LNCaP clone FGC (cell line): ENCODE results near the gene ST6GALNAC1.

Experiments used
- DNase-seq: peaks from one replicate; pipeline ENCODE4 v3.0.0-alpha.2; 2011; ENCODE audit warnings: low read depth
- H3K4me3 ChIP-seq: 2 replicates; pipeline ENCODE4 v1.5.1; 2011; ENCODE audit warnings: mild to moderate bottlenecking, low read depth, low read length, control low read depth
- CTCF ChIP-seq: IDR thresholded peaks from 2 replicates; pipeline ENCODE4 v1.5.1; 2012; ENCODE audit warnings: mild to moderate bottlenecking; ENCODE audit not compliant: control insufficient read depth, insufficient read depth; ENCODE audit errors: extremely low read depth

Gene ST6GALNAC1

GRCh38 chr17:76643553-76644148 is at the start of gene ST6GALNAC1:
TSS of gene ST6GALNAC1 (minus strand) at chr17:76643757. CDS start at chr17:76643638, 119 bp downstream.
- DNase-seq = peak; percentile 88
- peak within 1 kb of the TSS; percentile 21 for H3K4me3 ChIP-seq
- TF ChIP-seq CTCF = no peak

DNA sequence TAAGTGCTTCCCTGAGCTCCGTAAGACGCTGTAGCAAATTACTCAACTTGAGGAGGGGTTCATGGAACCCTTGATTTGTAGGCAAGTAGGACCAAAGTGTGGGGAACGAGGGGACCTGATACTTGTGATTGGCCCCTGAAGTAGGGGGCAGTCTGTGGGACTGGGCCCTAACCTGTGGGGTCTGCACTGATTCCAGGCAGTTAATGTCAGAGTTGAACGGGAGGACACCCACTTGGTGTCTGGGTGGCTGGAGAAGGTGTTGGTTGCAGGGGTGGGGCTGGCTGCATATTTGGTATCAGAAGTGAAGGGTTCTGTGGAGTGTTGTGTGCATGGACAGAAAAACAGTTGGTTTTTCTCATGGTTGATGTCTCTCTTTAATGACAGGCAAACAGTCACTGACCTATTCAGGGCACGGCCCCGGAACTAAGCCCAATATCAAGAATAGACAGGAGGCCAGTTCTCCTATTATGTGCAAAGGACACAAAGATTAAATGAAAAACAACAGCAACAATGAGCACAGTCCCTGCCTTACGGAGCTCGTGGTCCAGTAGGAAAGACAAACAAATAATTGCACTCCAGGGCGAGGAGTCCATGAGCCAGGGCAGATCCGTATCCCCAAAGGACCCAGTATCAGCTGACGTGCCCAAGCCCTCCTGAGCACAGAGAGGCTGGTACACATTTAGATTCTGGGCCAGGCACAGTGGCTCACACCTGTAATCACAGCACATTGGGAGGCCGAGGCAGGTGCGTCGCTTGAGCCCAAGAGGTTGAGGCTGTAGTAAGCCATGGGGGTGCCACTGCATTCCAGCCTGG is 48.0 kb upstream of the ST6GALNAC1 start:
- no peak overlapping the region for H3K4me3 ChIP-seq
- DNase-seq = no peak
- no peak for TF ChIP-seq CTCF

- DNase-seq = no peak
- TF ChIP-seq CTCF = no peak
- H3K4me3 ChIP-seq = no peak overlapping the region
Measured at GRCh38 chr17:76690596-76691280, 47.2 kb upstream of the ST6GALNAC1 start.

DNA sequence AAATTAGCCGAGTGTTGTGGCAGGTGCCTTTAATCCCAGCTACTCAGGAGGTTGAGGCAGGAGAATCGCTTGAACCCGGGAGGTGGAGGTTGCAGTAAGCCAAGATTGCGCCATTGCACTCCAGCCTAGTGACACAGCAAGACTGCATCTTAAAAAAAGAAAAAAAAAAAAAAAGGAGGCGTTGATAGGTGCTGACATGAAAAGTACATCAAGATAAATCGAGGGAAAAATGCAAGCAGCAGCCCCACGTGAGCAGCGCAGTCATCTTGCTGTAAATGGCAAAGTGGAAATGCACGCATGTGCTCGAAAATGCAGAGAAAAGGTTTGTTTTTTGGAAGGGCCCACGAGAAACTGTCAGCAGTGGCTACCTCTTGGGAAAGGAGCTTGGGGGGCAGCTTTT is 46.3 kb upstream of the ST6GALNAC1 start:
- TF ChIP-seq CTCF = no peak
- DNase-seq = no peak
- H3K4me3 ChIP-seq = no peak overlapping the region

DNA sequence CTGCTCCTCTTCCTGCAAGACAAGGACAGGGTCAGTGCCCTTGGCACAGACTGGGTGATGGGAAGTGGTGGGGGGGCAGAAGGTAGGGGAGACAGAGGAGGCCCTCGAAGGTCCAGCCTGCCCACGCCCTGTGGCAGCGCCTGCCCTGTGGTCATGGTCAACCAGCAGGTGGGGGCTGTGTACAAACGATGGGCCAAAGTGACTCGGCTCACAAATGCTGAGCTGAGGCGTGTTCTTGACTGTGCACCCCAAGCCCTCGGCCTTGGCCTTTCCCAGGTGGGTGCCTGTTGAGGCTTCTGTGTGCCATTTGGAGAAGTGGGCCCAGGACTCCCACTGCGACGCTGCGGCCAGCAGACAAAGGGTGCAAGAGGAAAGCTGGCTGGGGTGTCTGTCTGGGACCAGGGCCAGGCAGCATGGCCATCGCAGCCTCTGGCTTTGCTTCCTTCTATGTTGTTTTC is 44.6 kb upstream of the ST6GALNAC1 start:
- H3K4me3 ChIP-seq = no peak overlapping the region
- no peak for TF ChIP-seq CTCF
- no peak for DNase-seq

DNA sequence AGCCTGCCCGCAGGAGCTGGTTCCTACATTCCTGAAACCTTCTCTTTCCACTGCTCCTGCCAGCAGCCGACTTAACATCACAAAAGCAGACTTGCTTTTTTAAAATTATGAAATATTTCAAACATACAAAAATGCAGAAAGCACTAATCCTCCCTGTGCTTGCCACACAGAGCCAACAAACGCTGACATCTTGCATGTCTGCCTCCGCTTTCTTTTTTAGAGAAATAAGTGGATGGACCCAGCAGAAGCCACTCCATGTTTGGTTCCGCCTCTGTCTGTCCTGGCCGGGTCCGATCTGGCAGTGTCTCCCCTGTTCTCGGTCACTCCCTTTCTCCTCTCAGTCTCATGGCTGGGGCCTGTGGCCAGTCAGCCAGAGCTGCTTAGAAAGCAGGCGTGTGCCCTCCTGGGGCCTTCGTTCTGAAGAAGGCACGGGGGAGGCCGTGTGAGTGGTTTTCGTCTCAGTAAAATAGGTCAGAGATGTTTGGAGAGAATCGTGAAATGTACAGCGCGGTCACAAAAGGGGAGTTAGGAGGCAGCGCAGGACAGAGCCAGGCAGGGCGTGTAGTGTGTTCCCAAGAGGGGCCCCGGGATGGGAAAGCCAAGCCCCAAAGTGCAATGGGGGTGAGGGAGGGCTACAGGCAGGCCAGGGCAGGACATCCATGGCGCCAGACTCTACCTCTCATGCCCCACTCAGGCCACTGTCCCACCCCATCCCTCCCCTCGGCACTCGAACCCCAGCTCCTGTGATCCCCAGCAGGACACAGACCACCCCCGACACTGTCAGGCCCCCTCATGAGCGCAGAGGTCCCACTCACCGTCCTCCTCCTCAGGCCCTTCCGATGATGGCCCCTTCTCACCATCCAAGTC is 44.0 kb upstream of the ST6GALNAC1 start:
- DNase-seq = no peak
- no peak for TF ChIP-seq CTCF
- no peak overlapping the region for H3K4me3 ChIP-seq
